OCI-LY3 (cell line): ENCODE results near the gene ATP1A4.

ENCODE experiments used
- EZH2phosphoT487 ChIP-seq: fragments of 200-600 bp; shearing (Covaris generic); IDR thresholded peaks from 2 replicates; pipeline ENCODE4 v1.6.1; 2018; ENCODE audit warnings: antibody characterized with exemption, mixed run types, low read depth
- TF ChIP-seq, protein P1 (sequence below): fragments of 200-600, 300-600 bp; sonication (generic); IDR thresholded peaks from 2 replicates; pipeline ENCODE4 v1.5.1; 2014; ENCODE audit warnings: antibody characterized with exemption, low read length, low read depth

DNA sequence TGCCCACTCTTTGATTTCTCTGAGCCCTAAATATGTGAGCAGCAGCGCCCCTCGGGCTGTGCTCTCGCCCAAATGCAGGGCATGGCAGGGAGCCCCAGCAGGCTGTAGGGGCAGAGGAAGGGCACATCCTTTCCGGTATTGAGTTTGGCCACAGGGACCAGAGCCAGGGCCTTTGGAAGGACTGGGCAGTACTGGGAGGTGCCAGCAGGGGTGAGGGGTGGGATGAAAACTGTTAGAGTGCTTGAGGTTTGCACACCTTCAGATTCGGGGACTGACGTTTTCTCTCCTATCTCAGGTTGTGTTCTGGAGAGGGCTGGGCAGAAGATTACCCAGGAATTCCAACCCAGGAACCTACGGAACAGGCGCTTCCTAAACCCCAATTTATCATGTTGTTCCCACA lies 38.0 kb upstream of the ATP1A4 start:
- TF ChIP-seq, protein P1, sequence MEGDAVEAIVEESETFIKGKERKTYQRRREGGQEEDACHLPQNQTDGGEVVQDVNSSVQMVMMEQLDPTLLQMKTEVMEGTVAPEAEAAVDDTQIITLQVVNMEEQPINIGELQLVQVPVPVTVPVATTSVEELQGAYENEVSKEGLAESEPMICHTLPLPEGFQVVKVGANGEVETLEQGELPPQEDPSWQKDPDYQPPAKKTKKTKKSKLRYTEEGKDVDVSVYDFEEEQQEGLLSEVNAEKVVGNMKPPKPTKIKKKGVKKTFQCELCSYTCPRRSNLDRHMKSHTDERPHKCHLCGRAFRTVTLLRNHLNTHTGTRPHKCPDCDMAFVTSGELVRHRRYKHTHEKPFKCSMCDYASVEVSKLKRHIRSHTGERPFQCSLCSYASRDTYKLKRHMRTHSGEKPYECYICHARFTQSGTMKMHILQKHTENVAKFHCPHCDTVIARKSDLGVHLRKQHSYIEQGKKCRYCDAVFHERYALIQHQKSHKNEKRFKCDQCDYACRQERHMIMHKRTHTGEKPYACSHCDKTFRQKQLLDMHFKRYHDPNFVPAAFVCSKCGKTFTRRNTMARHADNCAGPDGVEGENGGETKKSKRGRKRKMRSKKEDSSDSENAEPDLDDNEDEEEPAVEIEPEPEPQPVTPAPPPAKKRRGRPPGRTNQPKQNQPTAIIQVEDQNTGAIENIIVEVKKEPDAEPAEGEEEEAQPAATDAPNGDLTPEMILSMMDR, result no peak
- TF ChIP-seq EZH2phosphoT487, result no peak
